NCI-H1105 (cell line): ENCODE results near the gene FARS2.

Source experiments
- DNase-seq: peaks from one replicate; lab custom pipeline; 2025; lab: John Stamatoyannopoulos, UW

The FARS2 gene

GRCh38 chr6:5260661-5261544, at the start of gene FARS2, which contains the start of gene LYRM4:
TSS of gene FARS2 (plus strand) at chr6:5261513.
TSS of gene LYRM4 (minus strand) at chr6:5260950. CDS start at chr6:5260733, 217 bp downstream.
- peak; percentile 91 for DNase-seq

GRCh38 chr6:5213836-5214235, 47.5 kb upstream of the FARS2 start:
- no peak for DNase-seq

- DNase-seq = no peak
These were observed 46.7 kb upstream of the FARS2 start for GRCh38 chr6:5214570-5215052.

DNA sequence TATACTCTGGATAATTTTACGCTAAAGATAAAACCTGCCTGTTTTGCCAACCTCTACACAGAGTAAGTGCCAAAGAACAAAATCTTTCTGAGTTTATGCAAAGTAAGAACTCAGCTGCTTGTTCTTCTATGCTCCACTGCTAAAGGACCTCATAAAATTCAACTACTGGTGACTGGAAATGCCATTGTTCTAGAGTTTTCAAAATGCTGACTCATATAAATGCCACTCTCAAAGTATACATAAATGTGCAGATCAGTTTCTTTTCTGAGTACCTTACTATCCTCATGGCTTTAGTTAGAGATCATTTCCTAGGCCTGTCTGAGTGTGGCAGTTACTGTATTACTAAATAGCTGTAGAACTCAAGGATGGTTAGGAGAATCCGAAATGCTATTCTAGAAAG, 46.2 kb upstream of the FARS2 start:
- no peak for DNase-seq

DNA sequence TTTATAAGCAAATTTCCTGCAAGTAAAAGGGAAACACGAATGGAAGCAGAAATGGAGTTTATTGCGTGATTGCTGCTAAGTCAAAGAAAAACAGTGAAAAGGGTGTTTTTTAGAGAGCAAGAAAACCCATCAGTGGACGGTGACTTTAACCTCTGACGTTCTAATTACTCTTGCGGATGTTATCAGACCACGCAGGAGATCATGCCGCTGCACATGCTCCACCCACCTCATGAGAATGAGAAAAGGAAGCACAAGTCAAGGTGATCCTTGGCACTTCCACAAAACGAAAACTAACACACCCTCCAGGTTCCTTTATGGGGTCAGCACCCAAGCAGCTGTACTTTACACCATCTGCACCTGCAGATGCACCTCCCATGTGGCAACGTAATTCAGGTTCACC, 45.5 kb upstream of the FARS2 start:
- no peak for DNase-seq

DNA sequence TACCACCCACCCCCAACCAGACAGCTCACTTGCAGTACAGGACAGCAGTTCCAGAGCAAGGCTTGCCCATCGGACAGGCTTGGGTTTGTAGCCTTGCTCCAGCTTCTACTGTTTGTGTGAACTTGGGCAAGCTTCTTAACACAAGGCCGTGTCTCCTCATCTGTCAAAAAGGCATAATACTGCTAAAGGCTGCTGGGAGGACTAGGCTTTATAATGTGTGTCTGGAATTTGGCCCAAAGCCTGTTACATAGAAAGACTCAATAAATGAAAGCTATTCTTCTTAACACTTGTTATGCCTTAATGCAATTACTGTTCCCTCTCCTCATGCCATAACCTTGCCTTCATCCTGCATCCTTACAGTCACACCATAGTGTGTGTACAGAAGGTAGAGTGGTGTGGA, 44.0 kb upstream of the FARS2 start:
- no peak for DNase-seq

GRCh38 chr6:5219011-5219691, 42.2 kb upstream of the FARS2 start:
- DNase-seq = no peak

DNA sequence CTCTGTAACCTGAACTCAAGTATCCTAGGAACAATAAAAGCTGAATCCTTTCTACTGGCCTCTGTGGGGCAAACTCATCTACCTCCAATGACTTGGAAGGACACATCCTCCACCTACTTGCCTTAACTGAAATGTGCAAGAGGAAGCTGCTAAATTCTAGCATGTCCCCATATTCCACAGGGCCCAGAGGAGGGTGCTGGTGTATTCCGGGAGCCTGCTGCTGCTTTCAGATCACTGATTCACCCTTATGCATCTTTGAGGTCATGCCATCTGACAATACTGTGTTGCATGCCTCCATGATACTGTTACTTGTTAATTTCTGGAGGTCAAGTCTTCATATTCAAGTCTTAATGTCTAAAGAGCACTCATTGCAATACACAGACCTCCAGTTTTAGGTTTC, 40.9 kb upstream of the FARS2 start:
- no peak for DNase-seq

DNA sequence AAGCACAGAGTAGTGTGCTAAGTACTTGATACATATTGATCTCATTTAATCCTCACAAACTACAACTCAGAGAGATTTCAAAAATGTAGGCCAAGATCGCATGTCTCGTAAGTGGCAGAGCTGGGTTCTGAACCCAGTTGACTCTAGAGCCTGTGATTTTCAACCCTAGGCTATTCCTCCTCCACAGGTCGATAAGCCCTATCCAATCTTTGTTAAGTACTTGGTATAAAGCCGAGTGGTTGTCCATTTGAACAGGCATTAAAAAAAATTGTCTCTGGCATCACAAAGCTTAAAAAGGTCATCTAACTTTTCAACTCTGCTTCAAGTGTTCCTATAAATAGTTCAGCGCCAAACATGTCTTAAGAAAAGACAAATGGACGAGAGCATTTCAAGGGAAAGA, 38.0 kb upstream of the FARS2 start:
- no peak for DNase-seq

DNA sequence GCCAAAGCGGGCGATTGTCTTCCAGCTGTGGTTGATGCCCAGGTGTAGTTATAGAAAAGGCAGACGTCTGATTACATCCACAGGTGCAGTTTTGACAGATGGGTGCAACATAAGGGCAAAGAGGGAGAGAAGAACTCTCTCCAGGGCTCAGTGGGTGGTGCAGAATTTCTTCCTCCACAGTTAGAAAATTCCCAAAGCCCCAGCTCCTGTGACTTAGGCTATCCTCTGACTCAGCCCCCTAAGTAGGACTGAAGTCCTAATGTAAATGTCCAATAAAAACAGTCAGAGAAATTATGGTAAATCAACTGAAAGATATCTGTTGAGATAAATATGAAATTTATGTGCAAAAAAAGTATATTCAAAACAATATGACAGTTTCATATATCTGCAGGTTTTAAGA, 32.0 kb upstream of the FARS2 start:
- no peak for DNase-seq

DNA sequence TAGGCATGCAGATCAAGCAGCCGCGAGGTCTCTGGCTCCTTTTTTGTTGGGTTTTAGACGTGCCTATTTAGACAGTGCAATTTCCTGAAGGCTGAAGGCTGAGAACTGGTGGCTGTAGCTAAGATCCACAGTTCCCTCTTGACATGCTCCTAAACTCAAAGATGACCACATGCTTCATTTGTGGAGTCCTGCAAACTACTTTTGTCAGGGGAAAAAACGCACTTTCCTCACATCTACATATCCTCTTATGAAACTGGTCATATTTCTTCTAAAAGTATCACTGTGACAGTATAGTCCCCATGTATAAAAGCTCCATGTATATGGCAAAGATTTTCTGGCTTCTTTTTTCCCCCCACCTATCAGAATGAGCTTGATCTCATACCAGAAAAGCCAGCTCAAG, 31.2 kb upstream of the FARS2 start:
- DNase-seq = no peak

DNA sequence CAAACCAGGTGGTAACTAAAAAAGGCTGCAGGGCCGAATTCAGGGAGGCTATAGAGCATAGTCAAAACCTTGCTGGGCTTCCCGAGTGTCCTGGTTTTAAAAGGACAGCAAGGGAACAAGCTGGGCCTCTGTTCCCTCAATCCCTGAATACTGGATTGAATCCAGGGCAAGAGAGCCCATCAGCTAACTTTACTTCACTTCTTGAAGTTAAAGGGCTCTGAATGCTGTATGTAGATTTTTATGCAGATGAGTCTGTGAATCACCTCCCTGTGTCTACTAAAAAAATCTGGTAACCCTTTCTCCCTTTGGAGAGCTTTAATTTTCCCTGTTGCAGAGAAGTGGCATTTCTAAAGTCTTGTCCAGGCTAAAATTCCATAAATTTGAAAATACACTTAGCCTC, 30.0 kb upstream of the FARS2 start:
- DNase-seq = no peak

DNA sequence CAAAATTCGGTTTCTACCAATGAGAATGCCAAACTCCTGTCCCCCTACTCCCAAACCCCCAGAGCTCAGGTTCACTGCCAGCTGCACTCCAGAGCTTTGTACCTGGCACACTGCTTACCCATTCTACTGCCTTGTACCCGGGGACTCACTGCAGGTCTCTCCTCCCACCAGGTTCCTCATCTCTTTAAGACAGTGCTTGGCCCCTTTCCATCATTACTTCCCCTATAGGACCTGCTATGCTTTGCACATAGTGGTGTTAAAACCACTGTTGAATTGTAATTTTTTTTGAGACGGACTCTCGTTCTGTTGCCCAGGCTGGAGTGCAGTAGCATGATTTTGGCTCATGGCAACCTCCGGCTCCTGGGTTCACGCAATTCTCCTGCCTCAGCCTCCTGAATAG, 26.4 kb upstream of the FARS2 start:
- no peak for DNase-seq

DNA sequence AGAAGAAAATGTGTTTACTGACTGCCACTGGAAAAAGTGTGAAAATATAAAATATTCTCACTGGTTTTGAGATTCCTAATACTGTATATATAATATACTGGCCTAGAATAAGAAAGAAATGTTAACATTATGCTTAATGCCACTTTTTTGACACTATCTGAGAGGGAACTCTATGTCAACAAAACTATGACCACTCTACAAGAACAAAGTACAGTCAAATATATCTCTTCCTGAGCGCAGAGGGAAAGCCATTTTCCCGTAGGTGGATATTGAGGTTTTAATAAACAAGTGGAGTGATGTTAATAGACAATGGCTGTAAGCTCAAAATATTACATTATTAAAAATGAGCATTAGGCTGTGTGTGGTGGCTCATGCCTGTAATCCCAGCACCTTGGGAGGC, 25.5 kb upstream of the FARS2 start:
- DNase-seq = no peak

DNA sequence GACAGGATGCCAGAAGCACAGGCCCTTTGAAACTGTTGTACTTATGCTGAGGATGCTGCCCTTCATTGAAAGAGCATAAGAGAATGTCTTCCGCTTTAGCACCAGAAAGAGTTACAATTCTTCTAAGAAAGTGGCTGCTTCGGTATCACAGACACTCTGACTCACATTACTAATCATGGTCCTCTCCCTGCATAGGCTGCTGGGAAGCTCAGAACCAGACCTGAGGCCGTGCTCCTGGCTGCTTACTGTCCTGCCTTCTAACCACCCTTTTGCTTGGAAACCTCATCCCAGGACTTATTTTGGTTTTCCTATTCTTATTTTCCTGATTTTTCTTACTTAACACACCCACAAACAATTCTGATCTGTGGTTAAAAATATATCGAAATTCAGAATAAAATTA, 23.5 kb upstream of the FARS2 start:
- DNase-seq = no peak

GRCh38 chr6:5238336-5238735, 23.0 kb upstream of the FARS2 start:
- no peak for DNase-seq

GRCh38 chr6:5241252-5241651, 20.1 kb upstream of the FARS2 start:
- no peak for DNase-seq

- DNase-seq = no peak
These were observed 18.2 kb upstream of the FARS2 start for GRCh38 chr6:5243069-5243468.

GRCh38 chr6:5246141-5247097, 14.9 kb upstream of the FARS2 start:
- DNase-seq = no peak

- no peak for DNase-seq
These were observed 14.1 kb upstream of the FARS2 start for GRCh38 chr6:5247201-5247600.

GRCh38 chr6:5248302-5249098, 12.8 kb upstream of the FARS2 start:
- no peak for DNase-seq
